Body of pancreas (tissue), 4 donors: ENCODE results near the gene PKP1.

Experiments used
- CTCF ChIP-seq, 7 experiments: fragments of 450-650 bp in 4 of 7; fragments of 200-600 bp in 3 of 7; sonication (generic) in 3 of 7; IDR thresholded peaks; one replicate each; pipeline ENCODE4 v1.5.1; 2016 to 2019; ENCODE audit warnings: antibody characterized with exemption in 7 of 7
- POLR2A ChIP-seq, 3 donors: fragments of 450-650 bp; IDR thresholded peaks; one replicate each; pipeline ENCODE4 v1.6.1; 2016; ENCODE audit warnings: antibody characterized with exemption in 3 of 3, mild to moderate bottlenecking in 2 of 3

DNA sequence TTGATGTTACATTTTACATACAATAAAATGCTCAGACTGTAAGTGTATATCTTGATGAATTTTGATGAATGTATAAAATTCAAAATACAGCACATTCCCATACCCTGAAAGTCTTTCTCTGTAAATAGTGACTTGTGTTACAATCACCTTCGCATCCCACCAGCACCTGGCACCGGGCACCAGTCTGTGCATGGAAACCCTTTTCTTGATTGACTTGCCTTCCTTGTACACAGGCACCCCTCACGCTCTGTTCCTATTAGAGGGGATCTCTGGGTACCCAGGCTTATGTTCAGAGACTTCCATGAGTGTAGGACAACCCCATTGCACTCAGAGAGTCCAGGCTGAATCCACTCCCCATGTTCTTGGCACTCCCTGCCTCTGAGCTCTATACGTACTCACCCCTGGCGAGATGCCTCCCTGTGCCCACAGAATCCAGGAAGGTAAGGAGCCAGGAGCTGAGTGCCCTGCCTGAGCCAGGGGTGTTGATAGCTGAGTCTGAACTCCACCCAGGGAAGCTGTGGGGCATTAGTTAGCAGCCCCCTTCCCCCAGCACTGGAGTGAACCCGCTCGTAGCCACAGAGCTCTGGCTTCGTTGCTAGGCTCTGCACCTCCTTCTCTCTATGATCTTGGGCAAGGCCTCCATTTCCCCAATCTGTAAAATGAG is 22.5 kb upstream of the PKP1 start:
- TF ChIP-seq CTCF (IDR thresholded peaks at IDR 0.05) (no peak), POLR2A (IDR thresholded peaks at IDR 0.05) (no peak)
